Esophagus squamous epithelium (tissue), 5 donors: ENCODE results near the gene PIGL. TPM values are rescaled to one million over a fixed set of nuclear protein-coding genes. Genes with fewer than 3 reads are reported as not detected.

ENCODE experiments used
- DNase-seq: peaks from one replicate; lab custom pipeline; 2025; lab: John Stamatoyannopoulos, UW
- H3K27ac ChIP-seq, 4 donors: fragments of 200-600 bp; sonication (generic); one replicate each; pipeline ENCODE4 v1.5.1; 2016 to 2019; ENCODE audit warnings: mild to moderate bottlenecking in 1 of 4
- H3K27me3 ChIP-seq, 4 donors: fragments of 200-600 bp; sonication (generic); 1 replicate in 3 of 4; 2 replicates in 1 of 4; pipeline versions ENCODE4 v1.5.1 to v1.6.0; 2017 to 2021; ENCODE audit warnings: antibody characterized with exemption in 1 of 4
- H3K36me3 ChIP-seq, 3 donors: fragments of 200-600 bp; sonication (generic); one replicate each; pipeline ENCODE4 v1.5.1; 2016 to 2019
- H3K4me1 ChIP-seq, 3 donors: fragments of 200-600 bp; sonication (generic); one replicate each; pipeline ENCODE4 v1.5.1; 2017 to 2019
- H3K4me3 ChIP-seq, 4 donors: fragments of 200-600 bp; sonication (generic); 1 replicate in 3 of 4; 2 replicates in 1 of 4; pipeline ENCODE4 v1.5.1; 2016 to 2019; ENCODE audit warnings: mild to moderate bottlenecking in 2 of 4, moderate library complexity in 1 of 4
- H3K9me3 ChIP-seq, 3 donors: fragments of 200-600 bp; sonication (generic); one replicate each; pipeline ENCODE4 v1.5.1; 2016 to 2019
- POLR2A ChIP-seq, 4 donors: fragments of 450-650 bp; IDR thresholded peaks; one replicate each; pipeline ENCODE4 v1.6.1; 2017; ENCODE audit warnings: antibody characterized with exemption in 4 of 4, mild to moderate bottlenecking in 4 of 4, moderate library complexity in 3 of 4
- WGBS, 2 donors: methylation state at CpG; one replicate each; pipeline ENCODE4 v1.1.5; 2018; 5-methylcytosine and 5-hydroxymethylcytosine counted together
- intact Hi-C: fragments of 100-400 bp; cut with DNase I; formaldehyde crosslinking; loops from one replicate; pipeline ENCODE4 v1.15.0; 2022
- total RNA-seq, 4 donors: library from RNA; depleted of rRNA; stranded (reverse); fragments of >200 nt; gene quantifications; one replicate each; pipeline ENCODE4 v1.1.0, GENCODE V29; 2016
- TF ChIP-seq, protein P1 (sequence below), 6 experiments: fragments of 450-650 bp in 4 of 6; fragments of 200-600 bp in 2 of 6; sonication (generic) in 2 of 6; IDR thresholded peaks; one replicate each; pipeline ENCODE4 v1.5.1; 2016 to 2019; ENCODE audit warnings: antibody characterized with exemption in 6 of 6, mild to moderate bottlenecking in 4 of 6, moderate library complexity in 4 of 6
- donor health status: DM: yes; HTN: yes; CAD: no.

PIGL gene
- total RNA-seq = 10 to 100 TPM; 19.8 to 62.4 (median 26.5) TPM

DNA sequence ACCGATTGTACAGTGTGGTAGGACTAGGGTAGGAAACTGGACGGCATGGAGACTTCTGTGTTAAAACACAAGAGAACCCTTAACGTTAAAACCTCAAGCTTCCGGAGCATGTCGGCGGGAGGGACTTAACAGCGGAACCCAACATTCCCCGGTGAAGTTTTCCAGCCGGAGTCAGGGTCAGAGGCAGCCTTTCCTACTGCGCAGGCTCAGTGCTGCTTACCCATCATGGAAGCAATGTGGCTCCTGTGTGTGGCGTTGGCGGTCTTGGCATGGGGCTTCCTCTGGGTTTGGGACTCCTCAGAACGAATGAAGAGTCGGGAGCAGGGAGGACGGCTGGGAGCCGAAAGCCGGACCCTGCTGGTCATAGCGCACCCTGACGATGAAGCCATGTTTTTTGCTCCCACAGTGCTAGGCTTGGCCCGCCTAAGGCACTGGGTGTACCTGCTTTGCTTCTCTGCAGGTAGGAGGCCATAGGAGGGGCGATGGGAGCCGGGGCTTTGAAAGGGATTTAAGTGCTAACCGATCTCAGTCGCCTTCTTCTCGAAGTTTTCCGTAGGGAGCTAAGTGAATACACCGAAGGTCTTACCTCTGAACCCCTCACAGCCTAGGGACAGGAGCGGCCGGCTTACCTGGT, at the start of gene PIGL:
Gene PIGL (plus strand): TSS at position 209 of the 634 bp plus-strand sequence. CDS start 17 bp downstream, at position 226.
- peak within 1 kb of the TSS; percentile 89 to 97 (median 94) for H3K27ac ChIP-seq
- no peaks in the 10 kb centered on the region for H3K27me3 ChIP-seq
- peaks cover 6 to 60% (median 23%) of the 10 kb centered on the region in 3 donors for H3K4me1 ChIP-seq
- peaks cover 0 to 12% (median 0%) of the 10 kb centered on the region in 3 donors for H3K36me3 ChIP-seq
- TF ChIP-seq, protein P1, sequence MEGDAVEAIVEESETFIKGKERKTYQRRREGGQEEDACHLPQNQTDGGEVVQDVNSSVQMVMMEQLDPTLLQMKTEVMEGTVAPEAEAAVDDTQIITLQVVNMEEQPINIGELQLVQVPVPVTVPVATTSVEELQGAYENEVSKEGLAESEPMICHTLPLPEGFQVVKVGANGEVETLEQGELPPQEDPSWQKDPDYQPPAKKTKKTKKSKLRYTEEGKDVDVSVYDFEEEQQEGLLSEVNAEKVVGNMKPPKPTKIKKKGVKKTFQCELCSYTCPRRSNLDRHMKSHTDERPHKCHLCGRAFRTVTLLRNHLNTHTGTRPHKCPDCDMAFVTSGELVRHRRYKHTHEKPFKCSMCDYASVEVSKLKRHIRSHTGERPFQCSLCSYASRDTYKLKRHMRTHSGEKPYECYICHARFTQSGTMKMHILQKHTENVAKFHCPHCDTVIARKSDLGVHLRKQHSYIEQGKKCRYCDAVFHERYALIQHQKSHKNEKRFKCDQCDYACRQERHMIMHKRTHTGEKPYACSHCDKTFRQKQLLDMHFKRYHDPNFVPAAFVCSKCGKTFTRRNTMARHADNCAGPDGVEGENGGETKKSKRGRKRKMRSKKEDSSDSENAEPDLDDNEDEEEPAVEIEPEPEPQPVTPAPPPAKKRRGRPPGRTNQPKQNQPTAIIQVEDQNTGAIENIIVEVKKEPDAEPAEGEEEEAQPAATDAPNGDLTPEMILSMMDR (IDR thresholded peaks at IDR 0.05) = peak in 2 of 6 experiments; percentile 10
- TF ChIP-seq POLR2A (IDR thresholded peaks at IDR 0.05) = peak in 2 of 4 donors; percentile 43 to 44
- DNase-seq = peak; percentile 23
- intact Hi-C loops = no loop called here
- no peaks in the 10 kb centered on the region for H3K9me3 ChIP-seq
- peak within 1 kb of the TSS; percentile 79 to 98 (median 86) for H3K4me3 ChIP-seq
- WGBS, 2 donors = 0% methylated on average over 11 to 20 of the region's 29 CpGs

DNA sequence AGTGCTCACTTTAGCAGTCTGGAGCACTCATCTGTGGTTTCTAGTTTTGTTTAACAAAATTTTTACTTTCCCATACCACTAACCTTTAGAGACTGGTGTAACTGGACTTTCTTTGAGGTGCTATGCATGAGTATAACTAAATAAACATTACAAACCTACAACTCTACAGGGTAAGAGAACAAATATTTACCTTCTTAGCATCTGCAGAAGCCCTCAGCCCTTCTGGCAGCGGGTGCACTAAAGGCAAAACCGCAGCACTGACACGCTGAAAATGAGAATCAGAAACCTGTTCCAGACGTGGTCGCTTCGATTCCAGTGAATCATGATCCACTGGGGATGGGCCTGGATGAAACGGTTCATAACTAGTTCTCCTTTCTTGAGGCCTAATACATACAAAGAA, 45.4 kb upstream of the PIGL start:
- H3K4me1 ChIP-seq = no peaks in the 10 kb centered on the region
- WGBS, 2 donors = 68 to 73% methylated on average over 7 of the region's 7 CpGs
- peaks cover 0 to 66% (median 4%) of the 10 kb centered on the region in 3 donors for H3K36me3 ChIP-seq
- H3K9me3 ChIP-seq = no peaks in the 10 kb centered on the region
- TF ChIP-seq, protein P1 (IDR thresholded peaks at IDR 0.05) = no peak
- no peak for TF ChIP-seq POLR2A (IDR thresholded peaks at IDR 0.05)
- H3K27me3 ChIP-seq = no peaks in the 10 kb centered on the region
- no peak overlapping the region for H3K4me3 ChIP-seq
- intact Hi-C loops = no loop called here
- DNase-seq = no peak
- no peak overlapping the region for H3K27ac ChIP-seq

DNA sequence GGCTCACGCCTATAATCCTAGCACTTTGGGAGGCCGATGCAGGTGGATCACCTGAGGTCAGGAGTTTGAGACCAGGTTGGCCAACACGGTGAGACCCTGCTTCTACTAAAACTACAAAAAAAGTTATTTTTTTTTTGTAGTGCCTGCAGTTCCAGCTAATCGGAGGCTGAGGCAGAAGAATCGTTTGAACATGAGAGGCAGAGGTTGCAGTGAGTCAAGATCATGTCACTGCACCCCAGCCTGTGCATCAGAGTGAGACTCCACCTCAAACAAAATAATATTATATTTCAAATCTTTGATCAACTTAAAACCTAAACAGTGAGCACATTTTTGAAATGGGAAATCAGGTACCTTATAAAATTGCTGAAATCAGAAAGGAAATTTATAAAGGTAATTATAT, 38.2 kb upstream of the PIGL start:
- no peaks in the 10 kb centered on the region for H3K9me3 ChIP-seq
- no peak overlapping the region for H3K27ac ChIP-seq
- peaks cover 0 to 59% (median 0%) of the 10 kb centered on the region in 3 donors for H3K36me3 ChIP-seq
- no peak for DNase-seq
- H3K4me1 ChIP-seq = no peaks in the 10 kb centered on the region
- H3K4me3 ChIP-seq = no peak overlapping the region
- intact Hi-C loops = no loop called here
- no peaks in the 10 kb centered on the region for H3K27me3 ChIP-seq
- WGBS, 2 donors = 71 to 88% methylated on average over 5 of the region's 5 CpGs
- TF ChIP-seq, protein P1 (IDR thresholded peaks at IDR 0.05) = no peak
- no peak for TF ChIP-seq POLR2A (IDR thresholded peaks at IDR 0.05)

DNA sequence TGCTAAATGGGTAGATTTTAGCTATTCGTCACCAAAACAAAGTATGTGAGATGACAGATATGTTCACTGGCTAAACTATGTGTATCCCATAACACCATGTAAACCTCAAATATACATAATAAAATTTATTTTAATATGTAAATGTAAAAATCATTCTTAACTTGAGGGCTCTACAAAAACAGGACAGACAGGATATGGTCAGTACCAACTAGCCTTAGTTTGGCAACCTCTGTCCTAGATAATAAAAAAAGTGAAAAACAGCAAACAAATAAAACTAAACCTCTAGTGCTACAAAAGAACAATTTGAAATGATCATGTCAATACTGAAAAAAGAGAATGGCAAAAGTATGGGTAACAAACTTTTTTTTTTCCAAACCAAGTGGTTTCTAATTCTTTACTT, 35.4 kb upstream of the PIGL start:
- Histone ChIP-seq H3K4me3 (no peak overlapping the region), H3K9me3 (no peaks in the 10 kb centered on the region), H3K36me3 (peaks cover 0 to 78% (median 9%) of the 10 kb centered on the region in 3 donors), H3K4me1 (no peaks in the 10 kb centered on the region), H3K27me3 (no peaks in the 10 kb centered on the region), H3K27ac (no peak overlapping the region)
- intact Hi-C loops = no loop called here
- DNase-seq = no peak
- 100% methylated on average over 1 of the region's 1 CpG for WGBS, 2 donors
- TF ChIP-seq POLR2A (IDR thresholded peaks at IDR 0.05) = no peak
- TF ChIP-seq, protein P1 (IDR thresholded peaks at IDR 0.05) = no peak

DNA sequence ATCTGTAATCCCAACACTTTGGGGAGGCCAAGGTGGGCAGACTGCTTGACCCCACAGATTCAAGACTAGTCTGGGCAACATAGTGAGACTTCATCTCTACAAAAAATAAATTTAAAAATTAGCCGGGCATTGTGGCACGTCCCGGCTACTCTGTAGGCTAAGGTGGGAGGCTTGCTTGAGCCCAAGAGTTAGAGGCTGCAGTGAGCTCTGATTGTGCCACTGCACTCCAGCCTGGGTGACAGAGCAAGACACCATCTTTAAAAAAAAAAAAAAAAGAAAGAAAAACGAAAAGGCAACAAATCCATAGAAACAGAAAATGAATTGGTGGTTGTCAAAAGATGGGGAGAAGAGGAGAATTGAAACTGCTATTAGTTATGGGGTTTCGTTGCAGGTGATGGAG, 29.4 kb upstream of the PIGL start:
- peaks cover 0 to 23% (median 13%) of the 10 kb centered on the region in 3 donors for H3K4me1 ChIP-seq
- no peaks in the 10 kb centered on the region for H3K9me3 ChIP-seq
- no peaks in the 10 kb centered on the region for H3K27me3 ChIP-seq
- intact Hi-C loops = no loop called here
- no peak overlapping the region for H3K4me3 ChIP-seq
- no peak for DNase-seq
- 86 to 89% methylated on average over 5 of the region's 5 CpGs for WGBS, 2 donors
- TF ChIP-seq, protein P1 (IDR thresholded peaks at IDR 0.05) = no peak
- TF ChIP-seq POLR2A (IDR thresholded peaks at IDR 0.05) = no peak
- peaks cover 0 to 85% (median 9%) of the 10 kb centered on the region in 3 donors for H3K36me3 ChIP-seq
- no peak overlapping the region for H3K27ac ChIP-seq
